Neuronal stem cell (in vitro differentiated cells): ENCODE results near the gene PSME2.

Source experiments
- DNase-seq: peaks from one replicate; pipeline ENCODE4 v3.0.0-alpha.2; 2013; ENCODE audit warnings: low spot score
- H2AFZ ChIP-seq: one replicate; pipeline ENCODE4 v1.6.1; 2013; ENCODE audit warnings: mild to moderate bottlenecking, low read length, inconsistent platforms
- H2AK5ac ChIP-seq: 2 replicates; pipeline ENCODE4 v1.6.1; 2013; ENCODE audit warnings: low read depth, mild to moderate bottlenecking, inconsistent platforms, low read length, moderate library complexity, mixed read lengths
- H2BK120ac ChIP-seq: 2 replicates; pipeline ENCODE4 v1.6.1; 2013; ENCODE audit warnings: low read depth, mild to moderate bottlenecking, inconsistent platforms, low read length, moderate library complexity, mixed read lengths
- H2BK12ac ChIP-seq: one replicate; pipeline ENCODE4 v1.6.1; 2013; ENCODE audit warnings: low read length, inconsistent platforms
- H2BK15ac ChIP-seq: 2 replicates; pipeline ENCODE4 v1.6.1; 2013; ENCODE audit warnings: mild to moderate bottlenecking, low read length, inconsistent platforms, mixed read lengths
- H2BK5ac ChIP-seq: one replicate; pipeline ENCODE4 v1.6.1; 2013; ENCODE audit warnings: inconsistent platforms, mild to moderate bottlenecking, low read length, moderate library complexity
- H3K14ac ChIP-seq: one replicate; pipeline ENCODE4 v1.6.1; 2013; ENCODE audit warnings: low read length, inconsistent platforms
- H3K18ac ChIP-seq: 2 replicates; pipeline ENCODE4 v1.6.1; 2013; ENCODE audit warnings: low read length, inconsistent platforms
- H3K23ac ChIP-seq: 2 replicates; pipeline ENCODE4 v1.6.1; 2013; ENCODE audit warnings: low read depth, mild to moderate bottlenecking, mixed read lengths, low read length, inconsistent platforms; ENCODE audit not compliant: poor library complexity
- H3K27ac ChIP-seq: replicated peaks from 3 replicates; pipeline ENCODE4 v1.5.1; 2013; ENCODE audit warnings: low read length, inconsistent platforms
- H3K27me3 ChIP-seq, 3 experiments: 2 replicates each; pipeline ENCODE4 v1.6.1; 2013; ENCODE audit warnings: low read length in 3 of 3, mild to moderate bottlenecking in 2 of 3, inconsistent platforms in 1 of 3, low read depth in 1 of 3, mixed read lengths in 1 of 3, moderate library complexity in 1 of 3; ENCODE audit not compliant: control insufficient read depth in 3 of 3, insufficient read depth in 3 of 3
- H3K36me3 ChIP-seq, 2 donors: replicated peaks in 1 of 2; 2 replicates each; pipeline ENCODE4 v1.6.1; 2013; ENCODE audit warnings: low read length in 2 of 2; ENCODE audit not compliant: control insufficient read depth in 2 of 2, insufficient read depth in 2 of 2
- H3K4ac ChIP-seq: 2 replicates; pipeline ENCODE4 v1.6.1; 2013; ENCODE audit warnings: inconsistent platforms, mild to moderate bottlenecking, low read length, moderate library complexity
- H3K4me1 ChIP-seq, 2 donors: 1 replicate in 1 of 2; 2 replicates in 1 of 2; pipeline ENCODE4 v1.6.1; 2013; ENCODE audit warnings: low read length in 2 of 2, low read depth in 1 of 2; ENCODE audit not compliant: control insufficient read depth in 2 of 2, insufficient read depth in 1 of 2
- H3K4me2 ChIP-seq: one replicate; pipeline ENCODE4 v1.6.1; 2013; ENCODE audit warnings: mild to moderate bottlenecking, low read length, inconsistent platforms; ENCODE audit not compliant: insufficient read depth, poor library complexity, severe bottlenecking
- H3K4me3 ChIP-seq, 2 donors: 2 replicates each; pipeline ENCODE4 v1.5.1; 2013; ENCODE audit warnings: low read length in 2 of 2, mild to moderate bottlenecking in 2 of 2, inconsistent platforms in 1 of 2, moderate library complexity in 1 of 2
- H3K79me1 ChIP-seq: one replicate; pipeline ENCODE4 v1.6.1; 2013; ENCODE audit warnings: low read depth, mild to moderate bottlenecking, inconsistent platforms, low read length, moderate library complexity
- H3K9ac ChIP-seq: one replicate; pipeline ENCODE4 v1.6.1; 2013; ENCODE audit warnings: mild to moderate bottlenecking, low read depth, low read length, inconsistent platforms; ENCODE audit not compliant: poor library complexity
- H3K9me3 ChIP-seq, 2 donors: replicated peaks in 1 of 2; 2 replicates each; pipeline versions ENCODE3 to v1.6.1; 2013; ENCODE audit warnings: low read length in 2 of 2, mild to moderate bottlenecking in 2 of 2, inconsistent platforms in 1 of 2, low read depth in 1 of 2, mixed read lengths in 1 of 2, moderate library complexity in 1 of 2; ENCODE audit not compliant: control insufficient read depth in 2 of 2, insufficient read depth in 1 of 2
- H4K8ac ChIP-seq: one replicate; pipeline ENCODE4 v1.6.1; 2013; ENCODE audit warnings: low read depth, mild to moderate bottlenecking, inconsistent platforms, low read length, moderate library complexity
- H4K91ac ChIP-seq: one replicate; pipeline ENCODE4 v1.6.1; 2013; ENCODE audit warnings: low read length, low read depth, mild to moderate bottlenecking, inconsistent platforms; ENCODE audit not compliant: poor library complexity
- WGBS, 2 donors: extraction: QIAGEN DNeasy Blood & Tissue Kit; methylation state at CpG; one replicate each; pipeline ENCODE4 v1.1.7; 2013; ENCODE audit warnings: missing lambda C conversion rate in 2 of 2, mixed read lengths in 1 of 2; ENCODE audit not compliant: insufficient read length in 2 of 2, insufficient replicate concordance in 1 of 2; ENCODE audit errors: extremely low coverage in 2 of 2; 5-methylcytosine and 5-hydroxymethylcytosine counted together

PSME2 gene

GRCh38 chr14:24100197-24100981, 46.0 kb downstream of the PSME2 start:
- no peaks in the 10 kb centered on the region for H3K27me3 ChIP-seq
- H3K79me1 ChIP-seq: no peaks in the 10 kb centered on the region
- WGBS, 2 donors: no CpG with 5 or more reads among the region's 4 CpGs
- peaks cover 0 to 2% of the 10 kb centered on the region in 2 donors for H3K9me3 ChIP-seq
- peaks cover 3 to 4% of the 10 kb centered on the region in 2 donors for H3K4me1 ChIP-seq
- H3K14ac ChIP-seq: no peak overlapping the region
- no peak overlapping the region for H2AFZ ChIP-seq
- H4K8ac ChIP-seq: no peak overlapping the region
- H4K91ac ChIP-seq: no peak overlapping the region
- H3K4me2 ChIP-seq: no peak overlapping the region
- H2AK5ac ChIP-seq: no peak overlapping the region
- no peak overlapping the region for H3K23ac ChIP-seq
- peaks cover 31 to 48% of the 10 kb centered on the region in 2 donors for H3K36me3 ChIP-seq
- no peak overlapping the region for H3K9ac ChIP-seq
- no peak overlapping the region for H3K18ac ChIP-seq
- no peak overlapping the region for H2BK120ac ChIP-seq
- no peak overlapping the region for H3K4ac ChIP-seq
- H2BK5ac ChIP-seq: no peak overlapping the region
- no peak overlapping the region for H2BK15ac ChIP-seq
- no peak overlapping the region for H3K27ac ChIP-seq
- H3K4me3 ChIP-seq: no peak overlapping the region
- DNase-seq: no peak
- no peak overlapping the region for H2BK12ac ChIP-seq

- Histone ChIP-seq H3K18ac (no peak overlapping the region), H3K36me3 (peaks cover 31 to 48% of the 10 kb centered on the region in 2 donors), H3K79me1 (no peaks in the 10 kb centered on the region), H3K14ac (no peak overlapping the region), H4K8ac (no peak overlapping the region), H3K4me3 (no peak overlapping the region), H3K9me3 (peaks cover 0 to 2% of the 10 kb centered on the region in 2 donors), H2BK120ac (no peak overlapping the region), H3K27ac (no peak overlapping the region), H4K91ac (no peak overlapping the region), H3K4me2 (no peak overlapping the region), H2AK5ac (no peak overlapping the region), H3K27me3 (no peaks in the 10 kb centered on the region), H2AFZ (no peak overlapping the region), H3K4ac (no peak overlapping the region), H3K4me1 (peaks cover 7 to 11% of the 10 kb centered on the region in 2 donors), H3K23ac (no peak overlapping the region), H3K9ac (peak overlapping the region; percentile 64), H2BK5ac (no peak overlapping the region), H2BK12ac (no peak overlapping the region), H2BK15ac (no peak overlapping the region)
- WGBS, 2 donors: no CpG with 5 or more reads among the region's 17 CpGs
- no peak for DNase-seq
These were observed 47.2 kb downstream of the PSME2 start for GRCh38 chr14:24098927-24099813.

GRCh38 chr14:24098229-24098926, 48.0 kb downstream of the PSME2 start:
- H3K9ac ChIP-seq: peak overlapping the region; percentile 60
- DNase-seq: no peak
- H3K79me1 ChIP-seq: no peaks in the 10 kb centered on the region
- H3K4me1 ChIP-seq: peaks cover 11% of the 10 kb centered on the region in 2 donors
- H2BK120ac ChIP-seq: no peak overlapping the region
- no peak overlapping the region for H3K18ac ChIP-seq
- no peak overlapping the region for H3K27ac ChIP-seq
- H3K4me3 ChIP-seq: no peak overlapping the region
- no peaks in the 10 kb centered on the region for H3K9me3 ChIP-seq
- no peak overlapping the region for H3K14ac ChIP-seq
- no peak overlapping the region for H3K4ac ChIP-seq
- H3K36me3 ChIP-seq: peaks cover 27 to 40% of the 10 kb centered on the region in 2 donors
- no CpG with 5 or more reads among the region's 16 CpGs for WGBS, 2 donors
- no peak overlapping the region for H2BK5ac ChIP-seq
- H4K91ac ChIP-seq: no peak overlapping the region
- no peak overlapping the region for H4K8ac ChIP-seq
- H2BK12ac ChIP-seq: no peak overlapping the region
- H3K4me2 ChIP-seq: no peak overlapping the region
- no peak overlapping the region for H2BK15ac ChIP-seq
- H2AFZ ChIP-seq: no peak overlapping the region
- H3K27me3 ChIP-seq: no peaks in the 10 kb centered on the region
- H2AK5ac ChIP-seq: no peak overlapping the region
- H3K23ac ChIP-seq: peak overlapping the region; percentile 26
